BE2C (cell line): ENCODE measurements around the gene FAM168A.

Experiments
- DNase-seq: peaks from one replicate; pipeline ENCODE4 v3.0.0-alpha.2; 2020
- H3K27me3 ChIP-seq: fragments of 250-450 bp; sonication (Bioruptor Pico); 2 replicates; pipeline ENCODE4 v1.5.1; 2020; ENCODE audit warnings: mild to moderate bottlenecking
- H3K36me3 ChIP-seq: fragments of 250-450 bp; sonication (Bioruptor Pico); 2 replicates; pipeline ENCODE4 v1.5.1; 2020; ENCODE audit warnings: mild to moderate bottlenecking
- H3K4me1 ChIP-seq: fragments of 250-450 bp; sonication (Bioruptor Pico); 2 replicates; pipeline ENCODE4 v1.5.1; 2020
- H3K4me3 ChIP-seq: 2 replicates; pipeline ENCODE4 v1.5.1; 2011; ENCODE audit warnings: low read depth, low read length
- H3K9me3 ChIP-seq: fragments of 250-450 bp; sonication (Bioruptor Pico); 2 replicates; pipeline ENCODE4 v1.5.1; 2020
- CTCF ChIP-seq: IDR thresholded peaks from 2 replicates; pipeline ENCODE4 v1.5.1; 2012; ENCODE audit warnings: mild to moderate bottlenecking, low read depth, low read length

Gene FAM168A

GRCh38 chr11:73464347-73464746 is 133.6 kb downstream of the FAM168A start:
- Histone ChIP-seq H3K27me3 (no peaks in the 10 kb centered on the region), H3K4me1 (peaks cover 8% of the 10 kb centered on the region), H3K4me3 (no peak overlapping the region), H3K36me3 (no peaks in the 10 kb centered on the region), H3K9me3 (no peaks in the 10 kb centered on the region)
- TF ChIP-seq CTCF = no peak
- no peak for DNase-seq

GRCh38 chr11:73463359-73463758 is 134.6 kb downstream of the FAM168A start:
- Histone ChIP-seq H3K4me1 (peaks cover 8% of the 10 kb centered on the region), H3K4me3 (no peak overlapping the region), H3K27me3 (no peaks in the 10 kb centered on the region), H3K9me3 (no peaks in the 10 kb centered on the region), H3K36me3 (no peaks in the 10 kb centered on the region)
- TF ChIP-seq CTCF = no peak
- DNase-seq = no peak

GRCh38 chr11:73461964-73462363 is 135.9 kb downstream of the FAM168A start:
- H3K36me3 ChIP-seq = no peaks in the 10 kb centered on the region
- H3K9me3 ChIP-seq = no peaks in the 10 kb centered on the region
- no peak overlapping the region for H3K4me3 ChIP-seq
- TF ChIP-seq CTCF = no peak
- H3K4me1 ChIP-seq = peaks cover 8% of the 10 kb centered on the region
- H3K27me3 ChIP-seq = no peaks in the 10 kb centered on the region
- DNase-seq = no peak

GRCh38 chr11:73461335-73461840 is 136.5 kb downstream of the FAM168A start:
- Histone ChIP-seq H3K36me3 (no peaks in the 10 kb centered on the region), H3K27me3 (no peaks in the 10 kb centered on the region), H3K9me3 (no peaks in the 10 kb centered on the region), H3K4me3 (no peak overlapping the region), H3K4me1 (peaks cover 8% of the 10 kb centered on the region)
- TF ChIP-seq CTCF = no peak
- no peak for DNase-seq

- no peak for TF ChIP-seq CTCF
- no peaks in the 10 kb centered on the region for H3K4me1 ChIP-seq
- no peak for DNase-seq
- no peaks in the 10 kb centered on the region for H3K27me3 ChIP-seq
- no peak overlapping the region for H3K4me3 ChIP-seq
- H3K9me3 ChIP-seq = no peaks in the 10 kb centered on the region
- no peaks in the 10 kb centered on the region for H3K36me3 ChIP-seq
Observed at GRCh38 chr11:73458201-73458600, 139.7 kb downstream of the FAM168A start.

GRCh38 chr11:73454987-73455386 is 142.9 kb downstream of the FAM168A start:
- Histone ChIP-seq H3K4me1 (no peaks in the 10 kb centered on the region), H3K36me3 (no peaks in the 10 kb centered on the region), H3K4me3 (no peak overlapping the region), H3K27me3 (no peaks in the 10 kb centered on the region), H3K9me3 (no peaks in the 10 kb centered on the region)
- no peak for TF ChIP-seq CTCF
- DNase-seq = no peak
